SK-N-SH (cell line): ENCODE data around the gene IER2.

Source experiments
- CHD2 ChIP-seq: fragments of 150-350 bp; IDR thresholded peaks from 2 replicates; pipeline ENCODE4 v1.6.1; 2018; ENCODE audit warnings: low read length; ENCODE audit not compliant: partially characterized antibody
- EP300 ChIP-seq, 2 experiments: IDR thresholded peaks; 2 replicates each; pipeline versions ENCODE4 v1.4.0 to v1.6.1; 2012; ENCODE audit warnings: borderline replicate concordance in 1 of 2, low read depth in 1 of 2, low read length in 1 of 2
- FOXM1 ChIP-seq: IDR thresholded peaks from 2 replicates; pipeline ENCODE4 v1.4.0; 2012; ENCODE audit warnings: low read depth, mild to moderate bottlenecking
- GABPA ChIP-seq: IDR thresholded peaks from 2 replicates; pipeline ENCODE4 v1.4.0; 2012; ENCODE audit warnings: low read depth, mild to moderate bottlenecking
- NFIC ChIP-seq: IDR thresholded peaks from 2 replicates; pipeline ENCODE4 v1.4.0; 2012; ENCODE audit warnings: borderline replicate concordance
- NRF1 ChIP-seq: IDR thresholded peaks from 2 replicates; pipeline ENCODE4 v1.6.1; 2012; ENCODE audit warnings: low read depth, mild to moderate bottlenecking, low read length
- POLR2AphosphoS5 ChIP-seq: IDR thresholded peaks from 2 replicates; pipeline ENCODE4 v1.6.1; 2012; ENCODE audit warnings: low read depth, low read length
- REST ChIP-seq: IDR thresholded peaks from 2 replicates; pipeline ENCODE4 v1.6.1; 2012; ENCODE audit warnings: mild to moderate bottlenecking, low read depth, low read length, moderate library complexity
- SIN3A ChIP-seq: IDR thresholded peaks from 2 replicates; pipeline ENCODE4 v1.6.1; 2012; ENCODE audit warnings: low read depth, mild to moderate bottlenecking, low read length, moderate library complexity, borderline replicate concordance
- SMC3 ChIP-seq: IDR thresholded peaks from 2 replicates; pipeline ENCODE4 v1.6.1; 2012; ENCODE audit warnings: low read depth, low read length, improper control_type of control experiment
- TCF12 ChIP-seq: IDR thresholded peaks from 2 replicates; pipeline ENCODE4 v1.4.0; 2012
- YY1 ChIP-seq: IDR thresholded peaks from 2 replicates; pipeline ENCODE4 v1.4.0; 2012; ENCODE audit warnings: low read depth, mild to moderate bottlenecking
- TF ChIP-seq, protein P1 (sequence below): fragments of 200-600 bp; sonication (generic); IDR thresholded peaks from 2 replicates; pipeline ENCODE4 v1.6.1; 2017; ENCODE audit warnings: antibody characterized with exemption, mild to moderate bottlenecking, moderate library complexity
- TF ChIP-seq, protein P2 (sequence below): fragments of 150-350 bp; IDR thresholded peaks from 2 replicates; pipeline ENCODE4 v1.6.1; 2017; ENCODE audit warnings: antibody characterized with exemption, low read length, low read depth, borderline replicate concordance

DNA sequence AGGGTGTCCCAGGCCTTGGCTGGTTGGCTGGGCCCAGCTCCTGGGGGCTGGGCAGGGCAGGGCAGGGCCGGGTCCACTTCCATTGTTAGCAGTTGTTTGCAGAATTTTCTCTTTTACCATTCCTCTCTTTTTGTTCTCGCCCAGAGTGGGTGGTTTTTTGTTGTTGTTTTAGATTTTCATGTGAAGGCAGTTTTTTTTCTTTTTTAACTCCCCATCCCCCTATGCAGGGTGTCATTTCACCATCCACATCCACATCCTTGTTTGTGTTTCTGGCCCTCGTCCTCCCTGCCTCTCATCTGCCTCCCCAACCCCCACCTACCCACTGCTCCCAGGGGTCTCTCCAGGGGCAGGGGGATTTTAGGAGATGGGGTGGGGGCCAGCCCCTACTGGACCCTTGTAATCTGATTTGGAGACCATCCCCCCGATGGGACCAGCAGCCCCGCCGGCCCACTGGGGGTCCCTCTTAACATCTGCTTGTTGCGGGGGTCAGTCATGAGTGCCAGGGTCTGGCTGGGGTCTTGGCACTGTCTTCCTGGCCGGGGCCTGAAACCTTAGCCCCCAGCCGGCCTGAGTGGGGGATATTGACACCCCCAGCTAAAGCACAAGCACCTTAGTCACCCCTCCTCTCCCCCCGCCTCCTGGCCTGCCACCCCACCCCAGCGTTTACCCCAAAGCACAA lies 10.4 kb upstream of the IER2 start:
- no peak for TF ChIP-seq YY1
- no peak for TF ChIP-seq REST
- TF ChIP-seq, protein P1, sequence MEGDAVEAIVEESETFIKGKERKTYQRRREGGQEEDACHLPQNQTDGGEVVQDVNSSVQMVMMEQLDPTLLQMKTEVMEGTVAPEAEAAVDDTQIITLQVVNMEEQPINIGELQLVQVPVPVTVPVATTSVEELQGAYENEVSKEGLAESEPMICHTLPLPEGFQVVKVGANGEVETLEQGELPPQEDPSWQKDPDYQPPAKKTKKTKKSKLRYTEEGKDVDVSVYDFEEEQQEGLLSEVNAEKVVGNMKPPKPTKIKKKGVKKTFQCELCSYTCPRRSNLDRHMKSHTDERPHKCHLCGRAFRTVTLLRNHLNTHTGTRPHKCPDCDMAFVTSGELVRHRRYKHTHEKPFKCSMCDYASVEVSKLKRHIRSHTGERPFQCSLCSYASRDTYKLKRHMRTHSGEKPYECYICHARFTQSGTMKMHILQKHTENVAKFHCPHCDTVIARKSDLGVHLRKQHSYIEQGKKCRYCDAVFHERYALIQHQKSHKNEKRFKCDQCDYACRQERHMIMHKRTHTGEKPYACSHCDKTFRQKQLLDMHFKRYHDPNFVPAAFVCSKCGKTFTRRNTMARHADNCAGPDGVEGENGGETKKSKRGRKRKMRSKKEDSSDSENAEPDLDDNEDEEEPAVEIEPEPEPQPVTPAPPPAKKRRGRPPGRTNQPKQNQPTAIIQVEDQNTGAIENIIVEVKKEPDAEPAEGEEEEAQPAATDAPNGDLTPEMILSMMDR, result no peak
- TF ChIP-seq CHD2, result no peak
- TF ChIP-seq POLR2AphosphoS5, result no peak
- no peak for TF ChIP-seq EP300 (IDR thresholded peaks at IDR 0.05; ENCODE audit: borderline replicate concordance in 1 of 2, low read depth in 1 of 2, low read length in 1 of 2)
- no peak for TF ChIP-seq GABPA
- TF ChIP-seq NFIC, result no peak
- TF ChIP-seq, protein P2, sequence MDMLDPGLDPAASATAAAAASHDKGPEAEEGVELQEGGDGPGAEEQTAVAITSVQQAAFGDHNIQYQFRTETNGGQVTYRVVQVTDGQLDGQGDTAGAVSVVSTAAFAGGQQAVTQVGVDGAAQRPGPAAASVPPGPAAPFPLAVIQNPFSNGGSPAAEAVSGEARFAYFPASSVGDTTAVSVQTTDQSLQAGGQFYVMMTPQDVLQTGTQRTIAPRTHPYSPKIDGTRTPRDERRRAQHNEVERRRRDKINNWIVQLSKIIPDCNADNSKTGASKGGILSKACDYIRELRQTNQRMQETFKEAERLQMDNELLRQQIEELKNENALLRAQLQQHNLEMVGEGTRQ, result no peak
- no peak for TF ChIP-seq NRF1
- no peak for TF ChIP-seq SMC3
- no peak for TF ChIP-seq SIN3A
- no peak for TF ChIP-seq TCF12
- no peak for TF ChIP-seq FOXM1
